T-helper 1 cell (primary cell): Measurements from ENCODE around the gene CDC26.
"Not testable (repeated sequence)": the region's sequence is repeated elsewhere in the genome, so short reads cannot be mapped to it uniquely, and the experiment has no call there.

Source experiments
- DNase-seq, 5 donors: peaks; one replicate each; pipeline ENCODE4 v3.0.0-alpha.2; 2012 to 2020

The CDC26 gene

DNA sequence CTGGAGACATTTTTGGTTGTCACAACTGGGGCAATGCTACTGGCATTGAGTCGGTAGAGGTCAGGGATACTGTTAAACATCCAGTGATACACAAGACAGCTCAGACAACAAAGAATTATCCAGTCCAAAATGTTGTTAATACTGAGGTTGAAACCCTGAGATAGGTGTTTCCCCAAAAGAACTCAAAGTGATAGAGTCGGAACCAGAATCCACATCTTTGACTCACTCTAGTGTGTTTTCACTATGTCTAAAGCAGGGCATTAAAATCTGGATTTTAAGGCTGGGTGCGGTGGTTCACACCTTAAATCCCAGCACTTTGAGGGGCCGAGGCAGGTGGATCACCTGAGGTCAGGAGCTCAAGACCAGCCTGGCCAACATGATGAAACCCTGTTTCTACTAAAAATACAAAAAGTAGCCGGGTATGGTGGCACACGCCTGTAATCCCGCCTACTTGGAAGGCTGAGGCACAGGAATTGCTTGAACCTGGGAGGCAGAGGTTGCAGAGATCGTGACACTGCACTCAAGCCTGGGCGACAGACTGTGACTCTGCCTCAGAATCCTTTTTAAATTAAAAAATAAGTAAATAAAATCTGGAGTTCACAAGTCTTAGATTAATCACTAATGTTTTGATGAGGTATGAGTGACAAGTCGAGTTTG is 37.0 kb downstream of the CDC26 start:
- no peak for DNase-seq

DNA sequence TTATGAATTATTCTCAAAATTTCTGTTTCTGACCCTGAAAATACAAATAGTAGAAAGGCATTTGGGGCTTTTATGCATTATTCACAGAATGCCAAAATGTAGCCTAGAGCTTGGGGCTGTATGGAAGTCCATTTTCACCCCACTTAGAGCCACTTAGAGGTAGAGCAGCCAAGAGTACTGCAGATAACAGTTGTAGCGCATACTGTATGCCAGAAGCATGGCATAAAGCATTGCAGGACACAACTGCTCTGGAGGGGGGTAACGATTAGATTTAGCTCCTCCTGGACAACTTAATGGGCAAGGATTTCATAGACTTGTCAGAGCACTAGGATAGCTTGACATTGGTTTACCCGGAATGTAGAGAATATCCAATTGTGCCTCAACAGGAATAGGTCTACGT is 38.3 kb downstream of the CDC26 start:
- DNase-seq: no peak

DNA sequence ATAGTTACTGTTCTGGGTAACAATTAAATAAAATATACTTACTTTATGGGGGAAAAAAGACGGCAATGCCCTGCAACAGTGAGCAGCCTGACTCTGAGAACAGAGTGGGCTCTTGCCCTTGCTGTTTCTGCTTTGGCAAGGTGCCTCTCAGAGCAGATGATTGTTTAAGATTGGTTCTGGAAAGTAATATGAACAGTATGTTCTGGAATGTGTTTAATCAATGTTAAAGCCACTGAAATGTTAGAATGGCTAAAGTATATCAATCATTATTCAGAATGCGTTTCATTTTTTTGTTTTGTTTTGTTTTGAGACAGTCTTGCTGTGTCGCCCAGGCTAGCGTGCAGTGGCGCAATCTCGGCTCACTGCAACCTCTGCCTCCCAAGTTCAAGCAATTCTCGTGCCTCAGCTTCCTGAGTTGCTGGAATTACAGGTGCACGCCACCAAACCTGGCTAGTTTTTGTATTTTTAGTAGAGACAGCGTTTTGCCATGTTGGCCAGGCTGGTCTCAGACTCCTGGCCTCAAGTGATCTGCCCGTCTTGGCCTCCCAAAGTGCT is 39.6 kb downstream of the CDC26 start:
- not testable (repeated sequence) for DNase-seq

DNA sequence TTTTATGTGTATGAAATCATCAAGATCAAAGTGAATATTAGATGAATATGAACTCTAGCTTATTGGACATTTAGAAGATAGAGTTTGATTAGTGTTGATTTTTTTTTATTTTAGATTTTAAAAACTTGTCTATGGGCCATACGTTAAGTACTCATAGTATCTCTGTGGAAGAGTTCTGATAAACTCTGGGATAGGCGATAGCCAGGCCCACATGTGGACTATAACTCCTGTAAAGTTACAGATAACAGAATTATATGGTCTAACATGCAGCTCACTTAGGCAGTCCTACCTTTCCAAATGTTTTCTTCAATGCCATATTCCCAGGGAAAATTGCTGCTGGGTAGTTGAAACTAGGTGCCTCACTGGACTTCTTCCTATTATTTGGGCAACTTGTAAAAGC is 43.7 kb downstream of the CDC26 start:
- DNase-seq: no peak

DNA sequence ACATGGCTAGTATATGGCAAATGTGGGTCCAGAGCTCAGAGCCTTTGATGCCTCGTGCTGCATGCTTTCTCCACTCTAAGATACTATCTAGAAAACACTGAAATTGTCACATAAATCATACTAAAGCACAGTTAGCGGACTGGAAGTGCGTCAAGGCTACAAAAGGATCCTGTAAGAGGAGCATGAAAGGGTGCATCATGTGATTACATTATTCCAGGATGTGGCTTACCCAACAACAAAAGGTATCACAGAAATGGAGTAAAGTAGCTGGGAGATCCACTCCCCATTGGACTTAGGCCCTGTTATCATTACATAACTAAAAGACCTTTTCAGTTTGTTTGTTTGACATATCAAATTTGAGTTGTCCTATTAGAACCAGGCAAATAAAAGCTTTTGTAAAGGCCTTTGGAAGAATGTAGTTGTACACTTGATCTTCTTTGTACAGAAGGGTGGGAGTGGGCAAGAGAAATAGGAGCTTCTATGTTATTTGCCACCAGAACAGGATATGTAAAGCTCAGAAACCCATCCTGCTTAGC is 47.2 kb downstream of the CDC26 start:
- DNase-seq: no peak

DNA sequence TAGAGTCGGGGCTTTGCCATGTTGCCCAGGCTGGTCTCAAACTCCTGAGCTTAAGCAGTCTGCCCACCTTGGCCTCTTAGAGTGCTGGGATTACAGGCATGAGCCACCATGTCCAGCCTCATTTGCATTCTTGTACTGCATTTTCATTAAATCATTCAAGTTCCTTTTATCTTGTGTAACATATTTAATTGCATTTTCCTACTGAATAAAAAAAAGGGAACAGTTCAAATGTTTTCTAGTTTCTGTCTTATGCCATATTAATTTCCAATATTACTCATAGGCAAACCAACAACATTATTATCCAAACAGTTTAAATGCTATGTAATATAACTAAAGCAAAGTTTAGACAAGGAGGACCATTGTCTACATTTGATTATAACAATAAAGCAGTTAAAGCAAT is 47.9 kb downstream of the CDC26 start:
- DNase-seq: no peak

DNA sequence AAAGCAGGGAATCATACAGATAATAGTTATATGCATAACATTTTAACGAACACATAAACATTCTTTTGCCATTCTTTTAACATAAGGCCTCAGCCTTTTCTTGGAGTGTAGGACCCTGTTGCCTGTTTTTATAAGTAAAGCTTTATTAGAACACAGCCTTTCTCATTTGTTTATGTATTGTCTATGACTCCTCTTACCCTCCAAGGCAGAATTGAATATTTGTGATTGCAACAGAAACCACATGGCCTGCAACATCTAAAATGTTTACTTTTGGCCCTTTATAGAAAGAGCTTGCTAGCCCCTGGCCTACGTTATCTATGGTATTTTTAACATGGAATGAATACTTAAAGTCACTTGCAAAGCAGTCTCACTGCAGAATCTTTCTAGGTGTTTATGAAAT is 51.4 kb downstream of the CDC26 start:
- DNase-seq: no peak

DNA sequence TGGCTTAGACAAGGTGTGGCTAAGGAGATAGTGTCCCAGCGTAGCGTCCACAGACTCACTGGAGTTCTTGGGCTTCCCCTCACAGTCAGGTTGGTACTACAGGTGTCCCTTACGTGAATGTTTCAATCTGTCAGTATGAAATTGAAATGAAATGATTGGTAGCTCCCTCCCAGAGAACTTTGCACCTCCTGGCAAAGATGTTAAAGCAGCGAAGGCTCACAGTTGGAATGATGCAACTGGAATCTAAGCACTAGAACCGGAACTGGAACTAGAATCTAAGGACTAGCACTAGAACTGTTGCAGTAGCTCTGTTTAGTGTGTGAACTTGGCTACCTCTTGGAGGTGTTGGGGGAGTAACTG is 52.9 kb downstream of the CDC26 start:
- DNase-seq: no peak

DNA sequence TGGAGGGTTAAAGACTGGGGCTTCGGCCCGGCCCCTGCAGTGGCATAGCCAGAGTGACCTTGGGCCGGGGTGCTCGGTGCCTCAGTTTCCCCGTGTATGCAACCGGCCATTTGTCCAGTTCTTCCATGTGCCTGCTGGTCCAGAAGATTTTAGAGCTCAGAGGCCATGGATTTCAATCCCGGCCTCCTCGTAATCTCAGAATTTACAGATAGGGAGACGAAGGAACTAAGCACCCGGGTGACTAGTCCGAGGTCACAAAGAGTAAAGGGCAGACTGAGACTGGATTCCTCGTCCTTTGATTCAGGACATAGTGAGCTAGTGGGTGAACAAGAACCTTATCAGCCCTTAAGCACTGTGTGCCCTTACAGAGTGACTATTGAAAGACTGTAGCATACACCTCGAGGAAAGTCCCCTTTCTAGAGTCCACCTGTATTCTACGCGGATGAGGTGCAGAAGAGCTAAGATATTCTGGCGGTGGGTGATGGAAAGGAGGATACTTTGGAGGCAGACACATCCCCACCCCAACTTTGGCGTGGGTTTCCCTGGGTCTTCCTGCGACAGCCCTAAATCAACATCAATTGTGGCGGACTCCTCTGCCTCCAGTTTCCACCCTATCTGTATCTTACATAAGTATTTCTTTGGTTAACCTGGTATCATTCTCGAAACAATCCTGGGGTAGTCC is 53.4 kb downstream of the CDC26 start:
- peak in 1 of 5 donors; percentile 5 for DNase-seq

DNA sequence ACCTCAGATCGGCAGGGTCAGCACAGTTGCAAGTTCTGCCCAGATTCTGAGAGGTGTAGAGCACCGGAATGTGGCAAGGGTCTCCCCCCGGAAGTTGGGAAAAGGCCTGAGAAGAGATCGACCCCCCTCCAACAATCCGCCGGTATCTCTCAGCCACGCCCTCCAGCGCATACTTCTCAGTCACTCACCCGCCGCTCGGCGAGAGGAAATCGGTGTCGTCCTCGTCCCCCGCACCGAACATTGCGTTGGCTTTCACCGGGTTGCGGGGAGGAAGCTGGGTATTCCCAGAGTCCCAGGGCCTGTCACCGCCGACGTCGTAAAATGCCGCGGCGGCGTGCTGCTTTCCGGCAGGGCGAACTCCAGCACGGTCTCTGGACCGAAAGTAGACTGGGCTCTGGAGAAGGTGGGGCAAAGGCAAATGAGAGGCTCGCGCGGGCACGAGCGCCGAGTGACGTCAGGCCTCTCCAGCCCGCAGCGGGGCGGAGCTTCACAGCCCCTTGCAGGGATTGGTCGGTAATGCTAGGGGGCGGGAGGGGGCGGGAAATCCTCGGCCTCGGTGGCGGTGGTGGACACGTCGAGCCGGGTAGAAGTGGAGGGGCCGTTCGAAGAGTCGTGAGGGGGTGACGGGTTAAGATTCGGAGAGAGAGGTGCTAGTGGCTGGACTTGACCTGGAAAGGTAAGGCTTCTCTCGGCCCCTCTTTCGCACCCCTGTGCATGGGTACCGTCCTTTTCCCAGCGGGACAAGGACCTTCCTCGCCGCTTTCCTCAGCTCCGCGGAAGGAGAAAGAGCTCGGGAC is 54.2 kb downstream of the CDC26 start, which contains the start of the genes FKBP15 and SLC31A1:
FKBP15 (minus strand) TSS at position 275 of the 797 bp plus-strand sequence; CDS start at position 241, 34 bp downstream.
SLC31A1 (plus strand) TSS at position 542 of the 797 bp plus-strand sequence. CDS start 34,605 bp downstream, outside the sequence.
- DNase-seq: peak; percentile 93 to 98 (median 95)

DNA sequence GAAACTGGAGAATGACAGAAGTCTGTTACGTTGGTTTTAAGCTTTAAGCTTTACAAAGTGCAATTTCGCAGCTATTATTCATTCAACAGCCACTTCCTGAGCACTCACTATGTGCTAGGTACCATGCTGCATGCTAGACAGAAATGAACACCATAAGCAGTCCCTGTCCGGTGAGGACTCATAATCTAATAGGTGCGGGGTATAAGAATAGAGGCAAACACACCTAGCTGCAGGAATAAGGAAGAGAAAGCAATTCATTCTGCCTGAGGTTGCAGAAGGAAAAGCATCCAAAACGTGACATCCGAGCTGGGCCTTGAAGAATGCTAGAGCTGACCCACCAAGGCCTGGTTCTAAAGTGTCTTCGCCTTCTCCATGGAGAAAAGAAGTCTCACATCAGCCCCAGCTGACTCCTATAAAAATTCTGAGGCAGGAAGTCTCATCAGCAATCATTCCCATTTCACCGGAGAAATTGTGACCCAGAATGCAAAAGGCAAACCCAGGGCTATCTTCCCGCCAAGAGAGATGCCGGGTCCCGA is 54.8 kb downstream of the CDC26 start:
- peak in 1 of 5 donors; percentile 25 for DNase-seq

DNA sequence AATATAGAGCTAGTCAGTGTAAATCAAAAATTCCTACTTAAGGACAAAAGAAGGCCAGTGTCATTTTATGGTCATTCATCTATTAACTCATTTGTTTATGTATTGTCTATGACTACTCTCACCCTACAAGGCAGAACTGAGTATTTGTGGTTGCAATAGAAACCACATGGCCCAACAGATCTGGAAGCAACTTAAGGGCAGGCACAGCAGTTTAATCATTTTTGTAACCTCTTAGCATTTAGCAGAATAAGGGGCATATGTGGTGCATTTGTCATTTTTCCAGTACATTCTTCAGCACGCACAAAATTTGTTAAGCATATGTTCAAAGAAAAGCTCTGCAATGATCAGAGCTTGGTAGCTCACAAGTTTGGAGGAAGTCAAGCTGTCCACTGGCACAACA is 55.4 kb downstream of the CDC26 start:
- peak in 1 of 5 donors; percentile 68 for DNase-seq

DNA sequence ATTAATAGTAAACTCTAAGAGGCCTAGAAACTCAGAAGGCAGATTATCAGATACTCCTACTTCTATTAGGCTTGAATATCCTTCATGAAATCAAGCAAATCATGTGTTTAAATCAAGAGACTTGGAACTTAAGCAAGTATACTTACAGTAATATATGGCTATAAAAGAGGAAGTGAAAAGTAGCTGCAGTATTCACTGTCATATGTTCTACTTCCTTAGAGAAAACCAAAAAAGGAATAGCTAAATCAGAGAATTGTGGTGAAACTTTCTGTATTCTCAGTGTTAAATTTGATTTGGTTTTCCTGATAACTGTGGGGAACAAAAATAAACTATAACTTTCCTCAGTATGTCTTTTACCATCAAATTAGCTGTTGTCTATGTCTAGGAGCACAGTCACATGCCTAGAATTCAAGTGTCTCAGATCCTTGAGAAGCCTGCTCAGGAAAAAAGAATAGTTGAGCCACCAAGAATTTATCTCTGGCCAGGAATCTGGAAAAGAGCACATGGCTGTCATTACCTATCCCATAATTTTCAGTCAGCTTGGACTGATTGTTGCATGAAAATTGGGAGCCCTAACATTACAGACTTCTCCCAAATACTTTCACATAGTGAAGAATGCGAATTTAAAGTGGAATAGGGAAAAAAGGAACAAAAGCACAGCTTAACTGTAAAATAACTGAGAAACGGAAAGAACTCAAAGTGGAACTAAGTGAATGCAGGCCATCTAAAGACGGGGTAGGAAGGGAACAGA is 56.0 kb downstream of the CDC26 start:
- DNase-seq: no peak
